A549 (cell line): ENCODE data around the gene HSPA1A.

Experiments
- CEBPB ChIP-seq, 2 experiments: fragments of >200 bp in 1 of 2; sonication (Bioruptor Twin) in 1 of 2; formaldehyde crosslinking in 1 of 2; IDR thresholded peaks; 2 replicates each; pipeline ENCODE4 v1.6.1; 2012 to 2016
- CHD2 ChIP-seq: fragments of 150-350 bp; IDR thresholded peaks from 2 replicates; pipeline ENCODE4 v1.6.1; 2014; ENCODE audit warnings: low read length; ENCODE audit not compliant: partially characterized antibody
- CHD4 ChIP-seq: fragments of 200-600 bp; sonication (generic); IDR thresholded peaks from 2 replicates; pipeline ENCODE4 v1.6.1; 2016; ENCODE audit warnings: antibody characterized with exemption, mild to moderate bottlenecking, borderline replicate concordance
- EP300 ChIP-seq, 2 experiments: fragments of >200 bp; sonication (Bioruptor Twin); formaldehyde crosslinking; IDR thresholded peaks; 2 replicates in 1 of 2; 3 replicates in 1 of 2; pipeline ENCODE4 v1.6.1; 2016 to 2017
- ESRRA ChIP-seq: fragments of 150-350 bp; IDR thresholded peaks from 2 replicates; pipeline ENCODE4 v1.6.1; 2014; ENCODE audit warnings: mild to moderate bottlenecking, low read length, borderline replicate concordance
- MAFK ChIP-seq: fragments of 450-650 bp; IDR thresholded peaks from 2 replicates; pipeline ENCODE4 v1.6.1; 2014; ENCODE audit not compliant: partially characterized antibody
- POLR2A ChIP-seq: IDR thresholded peaks from 2 replicates; pipeline ENCODE4 v1.6.1; 2012; ENCODE audit warnings: mild to moderate bottlenecking, low read length
- SREBF2 ChIP-seq: fragments of 450-650 bp; IDR thresholded peaks from 2 replicates; pipeline ENCODE4 v1.6.1; 2014; ENCODE audit warnings: mild to moderate bottlenecking, moderate library complexity
- TF ChIP-seq, protein P1 (sequence below): fragments of >200 bp; sonication (Bioruptor Twin); formaldehyde crosslinking; IDR thresholded peaks from 3 replicates; pipeline ENCODE4 v1.5.1; 2016
- TF ChIP-seq, protein P2 (sequence below): fragments of 150-350 bp; IDR thresholded peaks from 2 replicates; pipeline ENCODE4 v1.6.1; 2014; ENCODE audit warnings: low read depth, mild to moderate bottlenecking, low read length
- TF ChIP-seq, protein P3 (sequence below): fragments of 200-600 bp; sonication (generic); IDR thresholded peaks from 2 replicates; pipeline ENCODE4 v1.6.1; 2016; ENCODE audit warnings: antibody characterized with exemption, mild to moderate bottlenecking, moderate library complexity

- TF ChIP-seq, protein P1, sequence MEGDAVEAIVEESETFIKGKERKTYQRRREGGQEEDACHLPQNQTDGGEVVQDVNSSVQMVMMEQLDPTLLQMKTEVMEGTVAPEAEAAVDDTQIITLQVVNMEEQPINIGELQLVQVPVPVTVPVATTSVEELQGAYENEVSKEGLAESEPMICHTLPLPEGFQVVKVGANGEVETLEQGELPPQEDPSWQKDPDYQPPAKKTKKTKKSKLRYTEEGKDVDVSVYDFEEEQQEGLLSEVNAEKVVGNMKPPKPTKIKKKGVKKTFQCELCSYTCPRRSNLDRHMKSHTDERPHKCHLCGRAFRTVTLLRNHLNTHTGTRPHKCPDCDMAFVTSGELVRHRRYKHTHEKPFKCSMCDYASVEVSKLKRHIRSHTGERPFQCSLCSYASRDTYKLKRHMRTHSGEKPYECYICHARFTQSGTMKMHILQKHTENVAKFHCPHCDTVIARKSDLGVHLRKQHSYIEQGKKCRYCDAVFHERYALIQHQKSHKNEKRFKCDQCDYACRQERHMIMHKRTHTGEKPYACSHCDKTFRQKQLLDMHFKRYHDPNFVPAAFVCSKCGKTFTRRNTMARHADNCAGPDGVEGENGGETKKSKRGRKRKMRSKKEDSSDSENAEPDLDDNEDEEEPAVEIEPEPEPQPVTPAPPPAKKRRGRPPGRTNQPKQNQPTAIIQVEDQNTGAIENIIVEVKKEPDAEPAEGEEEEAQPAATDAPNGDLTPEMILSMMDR: no peak
- TF ChIP-seq, protein P2, sequence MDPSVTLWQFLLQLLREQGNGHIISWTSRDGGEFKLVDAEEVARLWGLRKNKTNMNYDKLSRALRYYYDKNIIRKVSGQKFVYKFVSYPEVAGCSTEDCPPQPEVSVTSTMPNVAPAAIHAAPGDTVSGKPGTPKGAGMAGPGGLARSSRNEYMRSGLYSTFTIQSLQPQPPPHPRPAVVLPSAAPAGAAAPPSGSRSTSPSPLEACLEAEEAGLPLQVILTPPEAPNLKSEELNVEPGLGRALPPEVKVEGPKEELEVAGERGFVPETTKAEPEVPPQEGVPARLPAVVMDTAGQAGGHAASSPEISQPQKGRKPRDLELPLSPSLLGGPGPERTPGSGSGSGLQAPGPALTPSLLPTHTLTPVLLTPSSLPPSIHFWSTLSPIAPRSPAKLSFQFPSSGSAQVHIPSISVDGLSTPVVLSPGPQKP: no peak
- TF ChIP-seq POLR2A: no peak
- no peak for TF ChIP-seq CEBPB (IDR thresholded peaks at IDR 0.05)
- TF ChIP-seq EP300 (IDR thresholded peaks at IDR 0.05): no peak
- no peak for TF ChIP-seq SREBF2
- no peak for TF ChIP-seq ESRRA
- TF ChIP-seq CHD4: no peak
- no peak for TF ChIP-seq MAFK
- TF ChIP-seq, protein P3, sequence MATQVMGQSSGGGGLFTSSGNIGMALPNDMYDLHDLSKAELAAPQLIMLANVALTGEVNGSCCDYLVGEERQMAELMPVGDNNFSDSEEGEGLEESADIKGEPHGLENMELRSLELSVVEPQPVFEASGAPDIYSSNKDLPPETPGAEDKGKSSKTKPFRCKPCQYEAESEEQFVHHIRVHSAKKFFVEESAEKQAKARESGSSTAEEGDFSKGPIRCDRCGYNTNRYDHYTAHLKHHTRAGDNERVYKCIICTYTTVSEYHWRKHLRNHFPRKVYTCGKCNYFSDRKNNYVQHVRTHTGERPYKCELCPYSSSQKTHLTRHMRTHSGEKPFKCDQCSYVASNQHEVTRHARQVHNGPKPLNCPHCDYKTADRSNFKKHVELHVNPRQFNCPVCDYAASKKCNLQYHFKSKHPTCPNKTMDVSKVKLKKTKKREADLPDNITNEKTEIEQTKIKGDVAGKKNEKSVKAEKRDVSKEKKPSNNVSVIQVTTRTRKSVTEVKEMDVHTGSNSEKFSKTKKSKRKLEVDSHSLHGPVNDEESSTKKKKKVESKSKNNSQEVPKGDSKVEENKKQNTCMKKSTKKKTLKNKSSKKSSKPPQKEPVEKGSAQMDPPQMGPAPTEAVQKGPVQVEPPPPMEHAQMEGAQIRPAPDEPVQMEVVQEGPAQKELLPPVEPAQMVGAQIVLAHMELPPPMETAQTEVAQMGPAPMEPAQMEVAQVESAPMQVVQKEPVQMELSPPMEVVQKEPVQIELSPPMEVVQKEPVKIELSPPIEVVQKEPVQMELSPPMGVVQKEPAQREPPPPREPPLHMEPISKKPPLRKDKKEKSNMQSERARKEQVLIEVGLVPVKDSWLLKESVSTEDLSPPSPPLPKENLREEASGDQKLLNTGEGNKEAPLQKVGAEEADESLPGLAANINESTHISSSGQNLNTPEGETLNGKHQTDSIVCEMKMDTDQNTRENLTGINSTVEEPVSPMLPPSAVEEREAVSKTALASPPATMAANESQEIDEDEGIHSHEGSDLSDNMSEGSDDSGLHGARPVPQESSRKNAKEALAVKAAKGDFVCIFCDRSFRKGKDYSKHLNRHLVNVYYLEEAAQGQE: no peak
- TF ChIP-seq CHD2: no peak
Observed at GRCh38 chr6:31858707-31859106, 43.4 kb downstream of the HSPA1A start.
